Suprapubic skin (tissue), 4 donors: Measurements from ENCODE around the gene GPR157.

Source experiments
- EP300 ChIP-seq: sonication (generic); formaldehyde crosslinking; IDR thresholded peaks from one replicate; pipeline ENCODE4 v1.6.1; 2017; ENCODE audit warnings: antibody characterized with exemption
- POLR2A ChIP-seq, 2 donors: fragments of 450-650 bp; IDR thresholded peaks; one replicate each; pipeline ENCODE4 v1.6.1; 2017; ENCODE audit warnings: antibody characterized with exemption in 2 of 2, mild to moderate bottlenecking in 2 of 2, moderate library complexity in 2 of 2
- POLR2AphosphoS5 ChIP-seq, 3 donors: sonication (generic); formaldehyde crosslinking; IDR thresholded peaks; one replicate each; pipeline ENCODE4 v1.6.1; 2017; ENCODE audit warnings: antibody characterized with exemption in 3 of 3
- TF ChIP-seq, protein P1 (sequence below), 2 donors: fragments of 200-600 bp in 1 of 2; fragments of 450-650 bp in 1 of 2; sonication (generic) in 1 of 2; IDR thresholded peaks; one replicate each; pipeline ENCODE4 v1.5.1; 2016 to 2019; ENCODE audit warnings: antibody characterized with exemption in 2 of 2, mild to moderate bottlenecking in 1 of 2, moderate library complexity in 1 of 2

DNA sequence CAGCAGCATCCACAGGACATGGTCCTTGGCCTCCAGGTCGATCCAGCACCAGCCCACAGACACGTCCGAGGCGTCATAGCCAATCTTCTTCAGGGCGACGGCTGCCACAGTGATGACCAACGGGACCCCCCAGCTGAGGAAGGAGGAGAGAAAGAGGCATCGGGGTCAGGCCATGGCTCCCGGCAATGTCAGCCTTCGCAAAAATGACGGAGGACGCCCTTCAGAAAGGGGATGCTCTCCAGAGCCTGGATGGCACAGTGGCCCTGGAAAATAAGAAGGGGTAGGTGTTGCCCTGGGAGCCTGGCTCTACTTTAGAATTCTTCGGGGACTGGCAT, 17.6 kb downstream of the GPR157 start:
- TF ChIP-seq, protein P1, sequence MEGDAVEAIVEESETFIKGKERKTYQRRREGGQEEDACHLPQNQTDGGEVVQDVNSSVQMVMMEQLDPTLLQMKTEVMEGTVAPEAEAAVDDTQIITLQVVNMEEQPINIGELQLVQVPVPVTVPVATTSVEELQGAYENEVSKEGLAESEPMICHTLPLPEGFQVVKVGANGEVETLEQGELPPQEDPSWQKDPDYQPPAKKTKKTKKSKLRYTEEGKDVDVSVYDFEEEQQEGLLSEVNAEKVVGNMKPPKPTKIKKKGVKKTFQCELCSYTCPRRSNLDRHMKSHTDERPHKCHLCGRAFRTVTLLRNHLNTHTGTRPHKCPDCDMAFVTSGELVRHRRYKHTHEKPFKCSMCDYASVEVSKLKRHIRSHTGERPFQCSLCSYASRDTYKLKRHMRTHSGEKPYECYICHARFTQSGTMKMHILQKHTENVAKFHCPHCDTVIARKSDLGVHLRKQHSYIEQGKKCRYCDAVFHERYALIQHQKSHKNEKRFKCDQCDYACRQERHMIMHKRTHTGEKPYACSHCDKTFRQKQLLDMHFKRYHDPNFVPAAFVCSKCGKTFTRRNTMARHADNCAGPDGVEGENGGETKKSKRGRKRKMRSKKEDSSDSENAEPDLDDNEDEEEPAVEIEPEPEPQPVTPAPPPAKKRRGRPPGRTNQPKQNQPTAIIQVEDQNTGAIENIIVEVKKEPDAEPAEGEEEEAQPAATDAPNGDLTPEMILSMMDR (IDR thresholded peaks at IDR 0.05): no peak
- TF ChIP-seq POLR2A (IDR thresholded peaks at IDR 0.05): no peak
- TF ChIP-seq POLR2AphosphoS5 (IDR thresholded peaks at IDR 0.05): no peak
- TF ChIP-seq EP300: no peak
